Mesenchymal stem cell (in vitro differentiated cells and primary cell): ENCODE results near the gene NCOA1.

ENCODE experiments used
- DNase-seq: peaks from one replicate; pipeline ENCODE4 v3.0.0-alpha.2; 2013
- H2AFZ ChIP-seq: one replicate; pipeline ENCODE4 v1.6.1; 2013; ENCODE audit warnings: low read depth, mild to moderate bottlenecking, control low read depth, inconsistent platforms, low read length, moderate library complexity
- H2AK5ac ChIP-seq: 2 replicates; pipeline ENCODE4 v1.6.1; 2013; ENCODE audit warnings: low read length, moderate library complexity, mild to moderate bottlenecking, inconsistent platforms; ENCODE audit not compliant: severe bottlenecking
- H2BK120ac ChIP-seq: one replicate; pipeline ENCODE4 v1.6.1; 2013; ENCODE audit warnings: low read depth, mild to moderate bottlenecking, inconsistent platforms, low read length, moderate library complexity
- H2BK12ac ChIP-seq, 2 experiments: one replicate each; pipeline ENCODE4 v1.6.1; 2013; ENCODE audit warnings: inconsistent platforms in 2 of 2, low read length in 2 of 2, mild to moderate bottlenecking in 2 of 2, moderate library complexity in 2 of 2, control low read depth in 1 of 2
- H2BK15ac ChIP-seq: one replicate; pipeline ENCODE4 v1.6.1; 2013; ENCODE audit warnings: mild to moderate bottlenecking, low read depth, inconsistent platforms; ENCODE audit not compliant: poor library complexity, severe bottlenecking
- H2BK5ac ChIP-seq: 2 replicates; pipeline ENCODE4 v1.6.1; 2013; ENCODE audit warnings: low read depth, mild to moderate bottlenecking, low read length, control low read depth, inconsistent platforms; ENCODE audit not compliant: poor library complexity, severe bottlenecking
- H3K14ac ChIP-seq, 2 experiments: one replicate each; pipeline ENCODE4 v1.6.1; 2013; ENCODE audit warnings: inconsistent platforms in 2 of 2, low read length in 2 of 2, control low read depth in 1 of 2, mild to moderate bottlenecking in 1 of 2, moderate library complexity in 1 of 2
- H3K18ac ChIP-seq, 2 experiments: one replicate each; pipeline ENCODE4 v1.6.1; 2013; ENCODE audit warnings: inconsistent platforms in 2 of 2, low read length in 2 of 2, control low read depth in 1 of 2, low read depth in 1 of 2, mild to moderate bottlenecking in 1 of 2
- H3K23ac ChIP-seq, 2 experiments: one replicate each; pipeline ENCODE4 v1.6.1; 2013; ENCODE audit warnings: inconsistent platforms in 2 of 2, low read length in 2 of 2, mild to moderate bottlenecking in 2 of 2, moderate library complexity in 2 of 2, control low read depth in 1 of 2
- H3K27ac ChIP-seq: 2 replicates; pipeline ENCODE4 v1.5.1; 2013; ENCODE audit warnings: mild to moderate bottlenecking, moderate library complexity, low read length, control low read depth, inconsistent platforms; ENCODE audit not compliant: poor library complexity, severe bottlenecking
- H3K27me3 ChIP-seq, 2 experiments: 2 replicates each; pipeline versions ENCODE4 v1.6.1 to v1.7.0; 2013; ENCODE audit warnings: low read length in 2 of 2, mild to moderate bottlenecking in 2 of 2, moderate library complexity in 2 of 2, control low read depth in 1 of 2, inconsistent platforms in 1 of 2; ENCODE audit not compliant: control insufficient read depth in 1 of 2, insufficient read depth in 1 of 2
- H3K36me3 ChIP-seq, 2 experiments: 2 replicates each; pipeline versions ENCODE4 v1.6.1 to v1.7.0; 2013; ENCODE audit warnings: low read length in 2 of 2, control low read depth in 1 of 2, inconsistent platforms in 1 of 2, low read depth in 1 of 2, mild to moderate bottlenecking in 1 of 2; ENCODE audit not compliant: insufficient read depth in 2 of 2, control insufficient read depth in 1 of 2
- H3K4ac ChIP-seq, 2 experiments: one replicate each; pipeline ENCODE4 v1.6.1; 2013; ENCODE audit warnings: inconsistent platforms in 2 of 2, low read length in 2 of 2, mild to moderate bottlenecking in 2 of 2, moderate library complexity in 2 of 2, control low read depth in 1 of 2, low read depth in 1 of 2
- H3K4me1 ChIP-seq: 2 replicates; pipeline ENCODE4 v1.6.1; 2013; ENCODE audit warnings: low read depth, low read length, control low read depth; ENCODE audit not compliant: control insufficient read depth, insufficient read depth
- H3K4me2 ChIP-seq: 2 replicates; pipeline ENCODE4 v1.6.1; 2013; ENCODE audit warnings: low read length, mild to moderate bottlenecking, inconsistent platforms; ENCODE audit not compliant: poor library complexity, severe bottlenecking
- H3K4me3 ChIP-seq, 2 experiments: 2 replicates each; pipeline versions ENCODE4 v1.5.1 to v1.7.0; 2013; ENCODE audit warnings: low read length in 2 of 2, mild to moderate bottlenecking in 2 of 2, control low read depth in 1 of 2, low read depth in 1 of 2; ENCODE audit not compliant: insufficient read depth in 1 of 2
- H3K79me1 ChIP-seq: replicated peaks from 2 replicates; pipeline ENCODE4 v1.6.1; 2013; ENCODE audit warnings: mild to moderate bottlenecking, control low read depth, low read length, inconsistent platforms; ENCODE audit not compliant: poor library complexity, severe bottlenecking
- H3K9ac ChIP-seq: 2 replicates; pipeline ENCODE4 v1.7.0; 2013; ENCODE audit warnings: mild to moderate bottlenecking, low read length, moderate library complexity
- H3K9me3 ChIP-seq: 2 replicates; pipeline ENCODE4 v1.7.0; 2013; ENCODE audit warnings: mild to moderate bottlenecking, low read length; ENCODE audit not compliant: control insufficient read depth
- H4K8ac ChIP-seq: one replicate; pipeline ENCODE4 v1.6.1; 2013; ENCODE audit warnings: inconsistent platforms, mild to moderate bottlenecking, low read length, moderate library complexity
- H4K91ac ChIP-seq: one replicate; pipeline ENCODE4 v1.6.1; 2013; ENCODE audit warnings: mild to moderate bottlenecking, low read length, inconsistent platforms
- WGBS: methylation state at CpG from one replicate; pipeline ENCODE4 v1.1.7; 2013; ENCODE audit warnings: mixed read lengths; 5-methylcytosine and 5-hydroxymethylcytosine counted together

Gene NCOA1

GRCh38 chr2:24490181-24490689 lies 819 bp upstream of the NCOA1 start:
- DNase-seq = peak; percentile 69
- Histone ChIP-seq H3K79me1 (peaks cover 18% of the 10 kb centered on the region), H3K27ac (peak overlapping the region; percentile 85), H2BK120ac (peak overlapping the region; percentile 85), H3K4ac (no peak overlapping the region), H4K8ac (peak overlapping the region; percentile 72), H2BK15ac (peak overlapping the region; percentile 69), H3K4me2 (peak overlapping the region; percentile 31), H2AFZ (peak overlapping the region; percentile 73), H3K4me3 (peak overlapping the region in 1 of 2 experiments; percentile 76), H3K23ac (no peak overlapping the region), H3K9ac (peak overlapping the region; percentile 92), H3K27me3 (no peaks in the 10 kb centered on the region), H3K18ac (peak overlapping the region in 1 of 2 experiments; percentile 43), H3K36me3 (no peaks in the 10 kb centered on the region), H2BK5ac (no peak overlapping the region), H2BK12ac (no peak overlapping the region), H4K91ac (no peak overlapping the region), H3K4me1 (peaks cover 8% of the 10 kb centered on the region), H2AK5ac (no peak overlapping the region), H3K14ac (no peak overlapping the region), H3K9me3 (no peaks in the 10 kb centered on the region)
- WGBS = 4% methylated on average over 12 of the region's 12 CpGs

GRCh38 chr2:24491542-24492420 lies 727 bp downstream of the NCOA1 start:
- Histone ChIP-seq H3K27ac (no peak overlapping the region), H3K23ac (peak overlapping the region in 1 of 2 experiments; percentile 50), H3K79me1 (peaks cover 18% of the 10 kb centered on the region), H2BK15ac (peak overlapping the region; percentile 83), H2AFZ (peak overlapping the region; percentile 33), H3K4me3 (peak overlapping the region; percentile 74 to 85), H3K14ac (peak overlapping the region; percentile 57 to 72), H3K4me1 (peaks cover 8% of the 10 kb centered on the region), H2AK5ac (no peak overlapping the region), H4K91ac (peak overlapping the region; percentile 50), H3K9ac (peak overlapping the region; percentile 84), H3K27me3 (no peaks in the 10 kb centered on the region), H2BK12ac (peak overlapping the region; percentile 34 to 66), H3K4ac (peak overlapping the region; percentile 64 to 88), H2BK5ac (no peak overlapping the region), H4K8ac (peak overlapping the region; percentile 41), H2BK120ac (peak overlapping the region; percentile 95), H3K4me2 (peak overlapping the region; percentile 95), H3K36me3 (no peaks in the 10 kb centered on the region), H3K18ac (peak overlapping the region; percentile 78 to 97), H3K9me3 (no peaks in the 10 kb centered on the region)
- under 1% methylated on average over 46 of the region's 100 CpGs for WGBS
- DNase-seq = peak; percentile 64

- no peak overlapping the region for H3K4ac ChIP-seq
- no peak overlapping the region for H3K14ac ChIP-seq
- no peak overlapping the region for H2BK15ac ChIP-seq
- peaks cover 8% of the 10 kb centered on the region for H3K4me1 ChIP-seq
- H3K23ac ChIP-seq = peak overlapping the region in 1 of 2 experiments; percentile 60
- no peaks in the 10 kb centered on the region for H3K27me3 ChIP-seq
- H3K36me3 ChIP-seq = no peaks in the 10 kb centered on the region
- no peak overlapping the region for H2AFZ ChIP-seq
- no peak overlapping the region for H4K8ac ChIP-seq
- H2AK5ac ChIP-seq = no peak overlapping the region
- no peak overlapping the region for H3K27ac ChIP-seq
- peak overlapping the region; percentile 74 to 85 for H3K4me3 ChIP-seq
- H2BK120ac ChIP-seq = no peak overlapping the region
- peak overlapping the region; percentile 84 for H3K9ac ChIP-seq
- H4K91ac ChIP-seq = no peak overlapping the region
- H3K4me2 ChIP-seq = peak overlapping the region; percentile 95
- H3K9me3 ChIP-seq = no peaks in the 10 kb centered on the region
- H2BK12ac ChIP-seq = no peak overlapping the region
- DNase-seq = peak; percentile 56
- WGBS = 40% methylated on average over 16 of the region's 16 CpGs
- peak overlapping the region in 1 of 2 experiments; percentile 5 for H3K18ac ChIP-seq
- H3K79me1 ChIP-seq = peaks cover 21% of the 10 kb centered on the region
- no peak overlapping the region for H2BK5ac ChIP-seq
Observed at GRCh38 chr2:24492421-24493279, 1.6 kb downstream of the NCOA1 start.
